Karpas-422 (cell line): ENCODE measurements around the gene ANAPC5. TPM values are rescaled to one million over a fixed set of nuclear protein-coding genes. Genes with fewer than 3 reads are reported as not detected.

ENCODE experiments used
- DNase-seq: peaks from one replicate; pipeline ENCODE4 v3.0.0-alpha.2; 2015
- H2AFZ ChIP-seq: fragments of 200-600 bp; sonication (generic); 2 replicates; pipeline ENCODE4 v1.6.1; 2014; ENCODE audit warnings: antibody characterized with exemption, low read length, mixed read lengths
- H3K27ac ChIP-seq: fragments of 200-600 bp; sonication (generic); 2 replicates; pipeline ENCODE4 v1.5.1; 2014; ENCODE audit warnings: mild to moderate bottlenecking, low read length, moderate library complexity
- H3K27me3 ChIP-seq: fragments of 200-600 bp; sonication (generic); 2 replicates; pipeline ENCODE4 v1.6.1; 2014; ENCODE audit warnings: low read length, mixed read lengths
- H3K36me3 ChIP-seq: fragments of 200-600 bp; sonication (generic); 2 replicates; pipeline ENCODE4 v1.6.1; 2014; ENCODE audit warnings: low read length, mixed read lengths; ENCODE audit not compliant: insufficient read depth
- H3K4me1 ChIP-seq: fragments of 200-600 bp; sonication (generic); 2 replicates; pipeline ENCODE4 v1.6.1; 2014; ENCODE audit warnings: mild to moderate bottlenecking, low read length, mixed read lengths
- H3K4me2 ChIP-seq: fragments of 200-600 bp; sonication (generic); 2 replicates; pipeline ENCODE4 v1.6.1; 2014; ENCODE audit warnings: low read length, low read depth, mild to moderate bottlenecking; ENCODE audit not compliant: poor library complexity, severe bottlenecking
- H3K4me3 ChIP-seq: fragments of 200-600 bp; sonication (generic); 2 replicates; pipeline ENCODE4 v1.5.1; 2014; ENCODE audit warnings: mild to moderate bottlenecking, antibody characterized with exemption, low read length, mixed read lengths
- H3K79me2 ChIP-seq: fragments of 200-600 bp; sonication (generic); 2 replicates; pipeline ENCODE4 v1.6.1; 2014; ENCODE audit warnings: mild to moderate bottlenecking, low read length, mixed read lengths
- H3K9ac ChIP-seq: fragments of 200-600 bp; sonication (generic); 2 replicates; pipeline ENCODE4 v1.6.0; 2014; ENCODE audit warnings: low read length
- H3K9me2 ChIP-seq: fragments of 200-600 bp; sonication (generic), shearing (Covaris generic); replicated peaks from 2 replicates; pipeline ENCODE4 v1.6.0; 2014; ENCODE audit warnings: mild to moderate bottlenecking, low read length, moderate library complexity; ENCODE audit not compliant: insufficient read depth
- H3K9me3 ChIP-seq: fragments of 300-700, 200-600 bp; sonication (generic); 2 replicates; pipeline ENCODE4 v1.6.1; 2014; ENCODE audit warnings: low read length, mixed read lengths
- H4K20me1 ChIP-seq: fragments of 200-600 bp; sonication (generic); 2 replicates; pipeline ENCODE4 v1.6.1; 2014; ENCODE audit warnings: mild to moderate bottlenecking, antibody characterized with exemption, low read length, low read depth; ENCODE audit not compliant: insufficient read depth
- total RNA-seq: library from RNA; depleted of rRNA; stranded (reverse); fragments of >200 nt; shearing (Covaris generic); gene quantifications from 2 replicates; pipeline ENCODE4 v1.2.3, GENCODE V29; 2014; ENCODE audit warnings: low replicate concordance

The ANAPC5 gene
- total RNA-seq, 1 experiment from 2014 or later: 181 TPM

DNA sequence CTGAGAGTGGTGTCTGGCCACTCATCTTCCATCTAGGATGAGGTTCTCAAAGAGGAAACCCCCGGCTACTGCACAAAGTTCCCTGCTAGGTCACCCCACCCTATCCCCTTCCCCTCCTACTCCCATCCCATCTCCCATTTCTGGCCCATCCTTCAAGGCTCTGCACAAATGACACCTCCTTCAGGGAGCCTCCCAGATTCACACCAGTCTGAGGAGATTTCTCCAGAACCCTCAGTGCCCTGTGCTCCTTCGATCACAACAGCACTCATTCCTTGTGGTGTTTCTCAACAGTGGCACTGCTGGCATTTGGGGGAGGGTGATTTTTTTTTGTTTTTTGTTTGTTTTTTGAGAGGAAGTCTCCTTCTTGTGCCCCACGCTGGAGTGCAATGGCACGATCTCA is 58.6 kb downstream of the ANAPC5 start:
- H2AFZ ChIP-seq: no peak overlapping the region
- H3K4me1 ChIP-seq: peaks cover 17% of the 10 kb centered on the region
- no peak for DNase-seq
- H3K27ac ChIP-seq: no peak overlapping the region
- H3K27me3 ChIP-seq: no peaks in the 10 kb centered on the region
- peaks cover 53% of the 10 kb centered on the region for H3K79me2 ChIP-seq
- no peak overlapping the region for H3K4me2 ChIP-seq
- H3K9me2 ChIP-seq: no peaks in the 10 kb centered on the region
- H3K4me3 ChIP-seq: no peak overlapping the region
- no peaks in the 10 kb centered on the region for H4K20me1 ChIP-seq
- no peak overlapping the region for H3K9ac ChIP-seq
- no peaks in the 10 kb centered on the region for H3K9me3 ChIP-seq
- no peaks in the 10 kb centered on the region for H3K36me3 ChIP-seq

DNA sequence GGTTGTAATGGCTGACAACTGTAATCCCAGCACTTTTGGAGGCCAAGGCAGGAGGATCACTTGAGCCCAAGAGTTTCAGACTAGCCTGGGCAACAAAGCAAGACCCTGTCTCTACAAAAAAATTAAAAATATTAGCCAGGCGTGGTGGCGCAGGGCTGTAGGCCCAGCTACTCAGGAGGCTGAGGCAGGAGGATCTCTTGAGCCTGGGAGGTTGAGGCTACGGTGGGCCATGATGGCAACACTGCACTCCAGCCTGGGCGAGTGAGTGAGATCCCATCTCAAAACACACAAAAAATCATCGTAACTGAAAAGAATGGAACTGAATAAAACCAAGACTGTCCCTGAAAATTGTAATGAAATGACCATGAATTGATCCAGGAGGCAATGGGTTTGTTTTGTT is 61.8 kb downstream of the ANAPC5 start:
- H3K4me3 ChIP-seq: no peak overlapping the region
- no peaks in the 10 kb centered on the region for H3K9me2 ChIP-seq
- H3K9ac ChIP-seq: no peak overlapping the region
- no peaks in the 10 kb centered on the region for H3K27me3 ChIP-seq
- peaks cover 7% of the 10 kb centered on the region for H3K4me1 ChIP-seq
- H3K9me3 ChIP-seq: no peaks in the 10 kb centered on the region
- DNase-seq: no peak
- H2AFZ ChIP-seq: no peak overlapping the region
- H3K4me2 ChIP-seq: no peak overlapping the region
- no peak overlapping the region for H3K27ac ChIP-seq
- peaks cover 58% of the 10 kb centered on the region for H3K79me2 ChIP-seq
- no peaks in the 10 kb centered on the region for H4K20me1 ChIP-seq
- H3K36me3 ChIP-seq: no peaks in the 10 kb centered on the region

DNA sequence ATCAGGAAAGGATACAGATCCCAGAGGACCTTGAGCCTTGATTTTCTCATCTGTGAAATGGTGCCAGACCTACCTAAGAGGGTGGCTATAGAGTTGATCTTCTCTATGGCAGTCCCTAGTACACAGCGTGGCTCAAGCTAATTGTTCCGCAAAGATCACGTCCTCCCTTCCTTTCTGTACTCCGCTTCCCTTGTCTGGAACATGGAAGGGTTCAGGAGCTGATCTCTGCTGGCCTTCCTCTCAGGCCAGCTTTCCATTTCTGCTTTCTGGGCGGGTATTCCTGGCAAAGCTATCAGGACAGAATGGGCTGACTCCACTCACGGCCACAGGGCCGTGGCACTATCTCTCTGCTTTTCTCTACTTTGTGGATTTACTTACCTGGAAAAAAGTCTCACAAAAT is 62.2 kb downstream of the ANAPC5 start:
- DNase-seq: no peak
- no peak overlapping the region for H3K4me2 ChIP-seq
- H2AFZ ChIP-seq: no peak overlapping the region
- H3K4me1 ChIP-seq: peaks cover 2% of the 10 kb centered on the region
- no peak overlapping the region for H3K27ac ChIP-seq
- H3K36me3 ChIP-seq: no peaks in the 10 kb centered on the region
- no peaks in the 10 kb centered on the region for H3K27me3 ChIP-seq
- no peaks in the 10 kb centered on the region for H3K9me3 ChIP-seq
- H3K9me2 ChIP-seq: no peaks in the 10 kb centered on the region
- no peak overlapping the region for H3K4me3 ChIP-seq
- peaks cover 53% of the 10 kb centered on the region for H3K79me2 ChIP-seq
- H3K9ac ChIP-seq: no peak overlapping the region
- no peaks in the 10 kb centered on the region for H4K20me1 ChIP-seq

DNA sequence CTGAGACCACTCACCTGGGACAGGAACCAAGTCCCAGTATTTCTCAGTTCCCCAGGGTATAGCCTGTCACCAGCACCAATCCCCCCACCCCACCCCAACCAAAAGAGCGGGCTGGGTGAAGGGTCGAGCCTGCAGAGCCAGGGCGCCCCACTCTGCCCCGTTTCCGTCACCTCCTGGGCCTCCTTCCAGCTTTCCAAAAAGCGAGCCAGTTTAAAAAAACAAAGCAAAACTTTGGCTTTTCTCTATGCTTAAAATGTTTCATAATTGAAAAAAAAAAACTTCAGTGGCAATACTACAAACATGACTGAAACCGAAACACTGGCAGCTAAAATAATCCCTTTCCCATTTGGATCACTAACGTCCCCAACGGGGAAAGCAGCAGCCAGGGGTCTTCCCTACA is 63.2 kb downstream of the ANAPC5 start:
- DNase-seq: no peak
- no peaks in the 10 kb centered on the region for H3K9me3 ChIP-seq
- no peak overlapping the region for H3K27ac ChIP-seq
- no peaks in the 10 kb centered on the region for H3K4me1 ChIP-seq
- no peaks in the 10 kb centered on the region for H3K27me3 ChIP-seq
- no peak overlapping the region for H3K9ac ChIP-seq
- H3K9me2 ChIP-seq: no peaks in the 10 kb centered on the region
- peaks cover 43% of the 10 kb centered on the region for H3K79me2 ChIP-seq
- no peak overlapping the region for H3K4me2 ChIP-seq
- no peak overlapping the region for H2AFZ ChIP-seq
- no peak overlapping the region for H3K4me3 ChIP-seq
- no peaks in the 10 kb centered on the region for H4K20me1 ChIP-seq
- no peaks in the 10 kb centered on the region for H3K36me3 ChIP-seq

DNA sequence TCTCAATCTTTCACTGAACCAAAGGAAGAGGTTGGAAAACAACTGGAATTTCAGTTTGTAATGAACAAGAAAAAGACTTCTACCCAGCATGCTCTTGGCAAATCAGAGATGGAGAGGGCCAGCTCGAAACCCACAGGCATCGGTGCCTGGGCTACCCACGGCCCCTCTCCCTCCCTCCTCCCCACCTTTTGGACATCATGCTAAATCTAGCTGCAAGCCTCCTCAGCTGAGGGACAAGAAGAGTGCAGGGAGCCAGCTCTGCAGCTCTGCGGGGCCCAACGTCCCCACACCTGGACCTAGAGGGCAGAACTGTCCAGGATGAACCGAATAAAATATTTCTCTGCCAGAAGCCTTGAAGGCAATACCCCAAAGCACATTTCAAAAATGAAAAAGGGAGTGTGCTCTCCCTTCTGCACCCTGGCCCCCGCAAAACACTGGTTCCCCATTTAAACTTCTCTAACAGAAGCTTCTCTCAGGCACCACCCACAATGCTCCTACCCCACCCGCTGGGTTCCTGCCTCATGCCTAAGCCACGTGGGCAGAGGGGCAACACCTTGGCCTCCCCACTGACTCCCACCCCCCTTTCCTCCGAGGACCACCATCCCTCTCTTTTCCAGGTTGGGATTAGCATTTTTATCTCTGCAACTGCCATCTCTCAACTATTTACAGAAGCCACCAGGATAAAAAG is 63.9 kb downstream of the ANAPC5 start:
- H3K9me3 ChIP-seq: no peaks in the 10 kb centered on the region
- H3K27ac ChIP-seq: no peak overlapping the region
- H3K79me2 ChIP-seq: peaks cover 36% of the 10 kb centered on the region
- H3K4me3 ChIP-seq: no peak overlapping the region
- H3K4me2 ChIP-seq: no peak overlapping the region
- H3K36me3 ChIP-seq: no peaks in the 10 kb centered on the region
- H3K4me1 ChIP-seq: no peaks in the 10 kb centered on the region
- H3K27me3 ChIP-seq: no peaks in the 10 kb centered on the region
- H3K9ac ChIP-seq: no peak overlapping the region
- no peaks in the 10 kb centered on the region for H3K9me2 ChIP-seq
- no peaks in the 10 kb centered on the region for H4K20me1 ChIP-seq
- no peak overlapping the region for H2AFZ ChIP-seq
- DNase-seq: no peak

DNA sequence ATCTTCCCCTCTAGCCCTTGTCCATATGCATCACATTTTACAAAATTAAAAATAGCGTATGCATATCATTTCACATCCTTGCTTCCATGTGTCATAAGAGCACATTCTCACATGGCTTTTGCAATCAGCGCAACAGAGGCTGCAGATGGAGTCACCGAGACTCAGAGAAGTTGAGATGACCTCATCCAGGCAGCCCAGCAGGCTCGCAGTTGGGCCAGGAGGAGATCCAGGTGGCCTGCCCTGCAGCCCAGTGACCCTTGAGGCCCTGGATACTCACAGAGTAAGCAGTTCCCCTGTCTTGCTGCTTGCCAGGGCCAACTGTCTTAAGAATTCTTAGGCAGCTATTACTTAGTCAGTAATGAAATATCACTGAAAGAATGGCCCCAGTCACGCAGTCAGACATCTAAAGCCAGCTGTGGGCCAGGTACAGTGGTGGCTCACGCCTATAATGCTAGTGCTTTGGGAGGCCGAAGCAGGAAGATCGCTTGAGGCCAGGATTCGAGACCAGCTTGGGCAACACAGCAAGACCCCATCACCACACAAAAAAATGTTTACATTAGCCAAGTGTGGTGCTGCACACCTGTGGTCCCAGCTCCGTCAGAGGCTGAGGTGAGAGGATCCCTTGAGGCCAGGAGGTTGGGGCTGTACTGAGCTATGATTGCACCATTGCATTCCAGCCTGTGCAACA is 64.8 kb downstream of the ANAPC5 start:
- Histone ChIP-seq H2AFZ (no peak overlapping the region), H3K9me3 (no peaks in the 10 kb centered on the region), H4K20me1 (no peaks in the 10 kb centered on the region), H3K27ac (no peak overlapping the region), H3K9me2 (no peaks in the 10 kb centered on the region), H3K9ac (no peak overlapping the region), H3K79me2 (peaks cover 33% of the 10 kb centered on the region), H3K4me2 (no peak overlapping the region), H3K36me3 (no peaks in the 10 kb centered on the region), H3K27me3 (no peaks in the 10 kb centered on the region), H3K4me3 (no peak overlapping the region), H3K4me1 (no peaks in the 10 kb centered on the region)
- DNase-seq: no peak

DNA sequence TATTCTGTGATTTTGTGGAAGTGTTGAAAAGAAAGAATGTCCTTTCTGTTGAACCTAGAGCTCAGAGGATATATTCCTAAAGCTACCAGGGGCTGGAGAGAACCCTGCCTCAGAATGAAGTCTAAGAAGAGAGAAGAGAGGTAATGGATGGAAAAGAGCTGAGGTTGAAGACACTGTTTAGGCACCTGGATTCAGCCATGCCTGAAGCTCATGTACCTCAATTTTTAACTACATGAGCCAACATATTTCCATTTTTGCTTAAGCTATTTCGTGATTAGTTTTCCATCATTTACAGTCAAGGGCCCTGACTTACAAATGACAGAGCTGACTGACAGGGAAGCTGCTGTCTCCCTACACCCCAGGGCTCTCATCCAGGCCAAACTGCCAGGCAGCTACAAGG is 66.4 kb downstream of the ANAPC5 start:
- DNase-seq: no peak
- Histone ChIP-seq H3K79me2 (peaks cover 30% of the 10 kb centered on the region), H4K20me1 (no peaks in the 10 kb centered on the region)

DNA sequence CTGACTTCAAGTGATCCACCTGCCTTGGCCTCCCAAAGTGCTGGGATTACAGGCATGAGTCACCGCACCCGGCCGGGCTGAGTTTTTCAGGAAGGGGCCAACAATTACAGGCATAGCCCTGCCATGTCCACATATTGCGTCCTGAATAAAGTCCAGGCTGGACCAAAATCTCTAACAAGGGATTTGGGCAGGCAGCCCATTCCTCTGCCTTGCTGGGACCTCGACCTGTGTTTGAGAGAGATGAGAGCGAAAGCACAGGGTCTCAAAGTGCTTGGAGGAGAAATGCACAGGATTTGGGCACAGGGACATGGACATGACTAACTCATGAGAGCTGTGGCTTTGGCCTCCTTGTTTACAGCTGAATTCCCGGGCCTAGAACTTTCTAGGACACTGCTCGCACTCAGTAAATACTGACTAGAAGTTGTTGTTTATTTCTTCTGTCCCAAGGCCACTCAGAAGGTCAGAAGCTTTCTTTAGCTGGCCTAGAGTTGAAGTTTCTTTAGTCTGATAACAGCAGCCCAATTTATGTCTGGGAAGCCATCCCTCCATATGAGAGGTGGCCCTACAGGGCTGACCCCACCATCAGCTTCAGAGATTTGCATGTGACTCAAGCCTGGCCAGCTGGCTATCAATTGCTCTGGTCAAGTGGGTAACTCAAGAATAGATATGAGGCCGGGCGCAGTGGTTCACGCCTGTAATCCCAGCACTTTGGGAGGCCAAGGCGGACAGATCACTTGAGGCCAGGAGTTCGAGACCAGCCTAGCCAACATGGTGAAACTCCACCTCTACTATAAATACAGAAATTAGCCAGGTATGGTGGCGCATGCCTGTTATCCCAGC is 67.4 kb downstream of the ANAPC5 start:
- Histone ChIP-seq H3K27ac (no peak overlapping the region), H3K9ac (no peak overlapping the region), H3K4me2 (no peak overlapping the region), H2AFZ (no peak overlapping the region), H3K4me3 (no peak overlapping the region), H4K20me1 (no peaks in the 10 kb centered on the region), H3K79me2 (peaks cover 26% of the 10 kb centered on the region), H3K4me1 (no peaks in the 10 kb centered on the region), H3K9me3 (no peaks in the 10 kb centered on the region), H3K36me3 (no peaks in the 10 kb centered on the region), H3K9me2 (no peaks in the 10 kb centered on the region), H3K27me3 (no peaks in the 10 kb centered on the region)
- DNase-seq: no peak

More for the DNA sequence above, 66.4 kb downstream of the ANAPC5 start:
- H3K4me2 ChIP-seq: no peak overlapping the region
- no peak overlapping the region for H3K4me3 ChIP-seq
- H3K4me1 ChIP-seq: no peaks in the 10 kb centered on the region
- no peaks in the 10 kb centered on the region for H3K27me3 ChIP-seq
- H2AFZ ChIP-seq: no peak overlapping the region
- H3K27ac ChIP-seq: no peak overlapping the region
- no peaks in the 10 kb centered on the region for H3K9me3 ChIP-seq
- no peak overlapping the region for H3K9ac ChIP-seq
- H3K9me2 ChIP-seq: no peaks in the 10 kb centered on the region
- H3K36me3 ChIP-seq: no peaks in the 10 kb centered on the region
